H9 (cell line): Measurements from ENCODE around the gene KLK7. TPM values are rescaled to one million over a fixed set of nuclear protein-coding genes. Genes with fewer than 3 reads are reported as not detected.

Experiments used
- DNase-seq: peaks from one replicate; pipeline ENCODE4 v3.0.0-alpha.2; 2017
- H2AFZ ChIP-seq: one replicate; pipeline ENCODE4 v1.6.1; 2013; ENCODE audit warnings: mild to moderate bottlenecking, low read length, control low read depth, moderate library complexity
- H2AK5ac ChIP-seq: 2 replicates; pipeline ENCODE4 v1.6.1; 2013; ENCODE audit warnings: low read length, control low read depth, mixed read lengths; ENCODE audit not compliant: insufficient read length
- H2BK120ac ChIP-seq: one replicate; pipeline ENCODE4 v1.6.1; 2013; ENCODE audit warnings: low read depth, mild to moderate bottlenecking, low read length, control low read depth, inconsistent platforms; ENCODE audit not compliant: poor library complexity, severe bottlenecking
- H2BK12ac ChIP-seq: 2 replicates; pipeline ENCODE4 v1.6.1; 2013; ENCODE audit warnings: low read length, control low read depth, mixed read lengths, low read depth; ENCODE audit not compliant: insufficient read length
- H2BK15ac ChIP-seq: 2 replicates; pipeline ENCODE4 v1.6.1; 2013; ENCODE audit warnings: low read depth, low read length, control low read depth
- H2BK20ac ChIP-seq: one replicate; pipeline ENCODE4 v1.6.1; 2013; ENCODE audit warnings: low read depth, mild to moderate bottlenecking, low read length, control low read depth, inconsistent platforms; ENCODE audit not compliant: poor library complexity, severe bottlenecking
- H2BK5ac ChIP-seq: 2 replicates; pipeline ENCODE4 v1.6.1; 2013; ENCODE audit warnings: low read length, control low read depth, mixed read lengths; ENCODE audit not compliant: insufficient read length
- H3K14ac ChIP-seq: 2 replicates; pipeline ENCODE4 v1.6.1; 2013; ENCODE audit warnings: low read length, control low read depth; ENCODE audit not compliant: insufficient read depth
- H3K18ac ChIP-seq: 2 replicates; pipeline ENCODE4 v1.6.1; 2013; ENCODE audit warnings: low read depth, mild to moderate bottlenecking, mixed read lengths, low read length, control low read depth; ENCODE audit not compliant: insufficient read length
- H3K23ac ChIP-seq: 2 replicates; pipeline ENCODE4 v1.6.1; 2013; ENCODE audit warnings: low read length, control low read depth, mixed read lengths, low read depth; ENCODE audit not compliant: insufficient read length
- H3K23me2 ChIP-seq: 2 replicates; pipeline ENCODE4 v1.6.1; 2013; ENCODE audit warnings: low read depth, mild to moderate bottlenecking, mixed read lengths, low read length, control low read depth; ENCODE audit not compliant: insufficient read length, poor library complexity, severe bottlenecking
- H3K27ac ChIP-seq: 2 replicates; pipeline ENCODE4 v1.5.1; 2013; ENCODE audit warnings: low read length, control low read depth, mixed read lengths, low read depth; ENCODE audit not compliant: insufficient read length
- H3K27me3 ChIP-seq: 2 replicates; pipeline ENCODE4 v1.6.1; 2013; ENCODE audit warnings: low read length, control low read depth, inconsistent platforms; ENCODE audit not compliant: insufficient read depth
- H3K4ac ChIP-seq: 2 replicates; pipeline ENCODE4 v1.6.1; 2013; ENCODE audit warnings: low read depth, mild to moderate bottlenecking, control low read depth, inconsistent platforms, low read length, moderate library complexity
- H3K4me1 ChIP-seq: 2 replicates; pipeline ENCODE4 v1.6.1; 2013; ENCODE audit warnings: low read length, control low read depth, inconsistent platforms; ENCODE audit not compliant: insufficient read depth
- H3K4me2 ChIP-seq: 2 replicates; pipeline ENCODE4 v1.6.1; 2013; ENCODE audit warnings: low read length, control low read depth, mixed read lengths; ENCODE audit not compliant: insufficient read length, insufficient read depth
- H3K56ac ChIP-seq: 2 replicates; pipeline ENCODE4 v1.6.1; 2013; ENCODE audit warnings: low read depth, mild to moderate bottlenecking, mixed read lengths, low read length, control low read depth; ENCODE audit not compliant: insufficient read length
- H3K79me1 ChIP-seq: 2 replicates; pipeline ENCODE4 v1.6.1; 2013; ENCODE audit warnings: low read depth, mild to moderate bottlenecking, moderate library complexity, low read length, control low read depth, inconsistent platforms; ENCODE audit not compliant: insufficient read depth, poor library complexity, severe bottlenecking
- H3K79me2 ChIP-seq: 2 replicates; pipeline ENCODE4 v1.6.1; 2013; ENCODE audit warnings: low read length, control low read depth, inconsistent platforms; ENCODE audit not compliant: insufficient read depth
- H3K9ac ChIP-seq: 2 replicates; pipeline ENCODE4 v1.6.1; 2013; ENCODE audit warnings: low read length, control low read depth, mixed read lengths; ENCODE audit not compliant: insufficient read length; ENCODE audit errors: extremely low read depth
- H3K9me3 ChIP-seq: one replicate; pipeline ENCODE4 v1.6.1; 2013; ENCODE audit warnings: low read depth, low read length, inconsistent platforms; ENCODE audit not compliant: control insufficient read depth
- H3T11ph ChIP-seq: one replicate; pipeline ENCODE4 v1.6.1; 2013; ENCODE audit warnings: mild to moderate bottlenecking, low read length, control low read depth, inconsistent platforms
- H4K20me1 ChIP-seq: one replicate; pipeline ENCODE4 v1.6.1; 2013; ENCODE audit not compliant: control insufficient read depth, insufficient read length, insufficient read depth
- H4K5ac ChIP-seq: 2 replicates; pipeline ENCODE4 v1.6.1; 2013; ENCODE audit warnings: low read depth, mild to moderate bottlenecking, mixed read lengths, low read length, control low read depth; ENCODE audit not compliant: insufficient read length
- H4K8ac ChIP-seq: replicated peaks from 2 replicates; pipeline ENCODE4 v1.6.1; 2013; ENCODE audit warnings: low read length, control low read depth, mixed read lengths, low read depth; ENCODE audit not compliant: insufficient read length
- H4K91ac ChIP-seq: 2 replicates; pipeline ENCODE4 v1.6.1; 2013; ENCODE audit warnings: low read depth, mild to moderate bottlenecking, moderate library complexity, mixed read lengths, low read length, control low read depth; ENCODE audit not compliant: insufficient read length
- H3K27ac Mint-ChIP-seq, 3 experiments: 2 replicates in 2 of 3; 3 replicates in 1 of 3; pipeline ENCODE4 v1.8.0; 2020 to 2021; ENCODE audit warnings: mixed read lengths in 3 of 3, mild to moderate bottlenecking in 1 of 3, moderate library complexity in 1 of 3
- H3K27me3 Mint-ChIP-seq: 2 replicates; pipeline ENCODE4 v1.8.0; 2021; ENCODE audit warnings: low read depth, mild to moderate bottlenecking, moderate library complexity, mixed read lengths
- H3K36me3 Mint-ChIP-seq, 3 experiments: 2 replicates in 2 of 3; 3 replicates in 1 of 3; pipeline ENCODE4 v1.8.0; 2020 to 2021; ENCODE audit warnings: low read depth in 3 of 3, mixed read lengths in 3 of 3; ENCODE audit not compliant: insufficient read depth in 1 of 3
- H3K4me1 Mint-ChIP-seq, 2 experiments: 2 replicates each; pipeline ENCODE4 v1.8.0; 2020; ENCODE audit warnings: mixed read lengths in 2 of 2
- H3K4me3 Mint-ChIP-seq, 2 experiments: 2 replicates in 1 of 2; 3 replicates in 1 of 2; pipeline ENCODE4 v1.8.0; 2020 to 2021; ENCODE audit warnings: mild to moderate bottlenecking in 2 of 2, mixed read lengths in 2 of 2, moderate library complexity in 1 of 2
- H3K9me3 Mint-ChIP-seq, 2 experiments: 2 replicates in 1 of 2; 3 replicates in 1 of 2; pipeline ENCODE4 v1.8.0; 2020; ENCODE audit warnings: mild to moderate bottlenecking in 2 of 2, mixed read lengths in 2 of 2, moderate library complexity in 1 of 2
- CTCF ChIP-seq: fragments of 200-600 bp; sonication (generic); conservative IDR thresholded peaks from 3 replicates; pipeline ENCODE4 v1.8.0; 2021; ENCODE audit warnings: antibody characterized with exemption, mild to moderate bottlenecking
- WGBS: extraction: QIAGEN DNeasy Blood & Tissue Kit; methylation state at CpG from one replicate; pipeline ENCODE4 v1.1.7; 2013; ENCODE audit warnings: missing lambda C conversion rate, low lambda C conversion rate, mixed read lengths; ENCODE audit not compliant: insufficient read length; ENCODE audit errors: extremely low coverage; 5-methylcytosine and 5-hydroxymethylcytosine counted together
- total RNA-seq: library from RNA; stranded (reverse); gene quantifications from 2 replicates; pipeline ENCODE4 v1.2.1, GENCODE V29; 2021

KLK7 gene
- total RNA-seq, 1 experiment from 2014 or later, result 0.52 TPM

- no peaks in the 10 kb centered on the region for H3K79me2 ChIP-seq
- H3K4me1 Mint-ChIP-seq, result peaks cover 31 to 42% of the 10 kb centered on the region in 2 experiments
- H3K27ac Mint-ChIP-seq, result peak overlapping the region in 1 of 3 experiments; percentile 37; a peak in 1 of 7 replicates
- H2AK5ac ChIP-seq, result no peak overlapping the region
- no peak overlapping the region for H2BK5ac ChIP-seq
- no peaks in the 10 kb centered on the region for H4K20me1 ChIP-seq
- H2BK20ac ChIP-seq, result no peak overlapping the region
- H3K56ac ChIP-seq, result no peak overlapping the region
- no peaks in the 10 kb centered on the region for H3K27me3 ChIP-seq
- peaks cover 25% of the 10 kb centered on the region for H3K27me3 Mint-ChIP-seq
- H2BK12ac ChIP-seq, result no peak overlapping the region
- H4K91ac ChIP-seq, result no peak overlapping the region
- no peak overlapping the region for H3K4me2 ChIP-seq
- H3K79me1 ChIP-seq, result no peaks in the 10 kb centered on the region
- H3K18ac ChIP-seq, result no peak overlapping the region
- no peak overlapping the region for H4K5ac ChIP-seq
- H2AFZ ChIP-seq, result no peak overlapping the region
- no peaks in the 10 kb centered on the region for H3K9me3 Mint-ChIP-seq
- no peak overlapping the region for H3K27ac ChIP-seq
- no peaks in the 10 kb centered on the region for H3K23me2 ChIP-seq
- H3K4me1 ChIP-seq, result peaks cover 6% of the 10 kb centered on the region; the same call in 1 of the 2 replicates
- H3K14ac ChIP-seq, result no peak overlapping the region
- H3K4me3 Mint-ChIP-seq, result no peak overlapping the region
- H3K23ac ChIP-seq, result no peak overlapping the region
- no peak overlapping the region for H3K4ac ChIP-seq
- H2BK15ac ChIP-seq, result no peak overlapping the region
- no CpG with 5 or more reads among the region's 11 CpGs for WGBS
- no peak overlapping the region for H4K8ac ChIP-seq
- no peaks in the 10 kb centered on the region for H3K36me3 Mint-ChIP-seq
- no peaks in the 10 kb centered on the region for H3K9me3 ChIP-seq
- DNase-seq, result no peak
- TF ChIP-seq CTCF, result no peak
- no peak overlapping the region for H3K9ac ChIP-seq
- no peak overlapping the region for H3T11ph ChIP-seq
- H2BK120ac ChIP-seq, result no peak overlapping the region
Measured at GRCh38 chr19:50981587-50982146, 2.0 kb downstream of the KLK7 start.
